Measurements from ENCODE around the gene RFX2.
"Not testable (repeated sequence)": the region's sequence is repeated elsewhere in the genome, so short reads cannot be mapped to it uniquely, and the experiment has no call there.

RFX2 gene

DNA sequence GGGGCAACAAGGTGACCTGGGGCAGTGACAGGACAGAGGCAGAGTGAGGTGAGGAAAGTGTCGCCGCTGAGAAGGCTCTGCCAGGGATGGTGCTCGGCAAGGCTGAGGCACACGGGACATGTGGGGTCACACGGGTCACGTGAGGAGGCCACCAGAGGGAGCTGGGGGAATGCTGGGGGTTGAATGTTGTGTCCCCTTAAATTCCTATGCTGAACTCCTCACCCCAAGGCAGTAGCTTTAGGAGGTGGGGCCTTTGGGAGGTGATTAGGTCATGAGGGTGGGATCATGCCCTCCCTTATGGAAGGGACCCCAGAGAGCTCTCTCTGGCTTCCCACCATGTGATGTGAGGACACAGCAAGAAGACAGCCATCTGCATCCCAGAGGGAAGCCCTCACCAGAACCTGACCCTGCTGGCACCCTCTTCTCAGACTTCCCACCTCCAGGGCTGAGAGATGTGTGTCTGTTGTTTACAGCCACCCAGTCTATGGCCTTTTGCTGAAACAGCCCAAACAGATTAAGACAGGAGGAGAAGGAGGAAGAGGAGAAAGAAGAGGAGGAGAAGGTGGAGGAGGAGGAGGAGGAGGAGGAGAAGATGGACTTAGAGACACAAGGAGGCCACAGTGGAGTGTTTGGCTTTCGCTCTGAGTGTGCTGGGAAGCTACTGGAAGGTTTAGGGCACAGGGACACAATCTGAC lies 35.4 kb downstream of the RFX2 start:
- DNase-seq (ENCODE audit: low read depth) = no peak

DNA sequence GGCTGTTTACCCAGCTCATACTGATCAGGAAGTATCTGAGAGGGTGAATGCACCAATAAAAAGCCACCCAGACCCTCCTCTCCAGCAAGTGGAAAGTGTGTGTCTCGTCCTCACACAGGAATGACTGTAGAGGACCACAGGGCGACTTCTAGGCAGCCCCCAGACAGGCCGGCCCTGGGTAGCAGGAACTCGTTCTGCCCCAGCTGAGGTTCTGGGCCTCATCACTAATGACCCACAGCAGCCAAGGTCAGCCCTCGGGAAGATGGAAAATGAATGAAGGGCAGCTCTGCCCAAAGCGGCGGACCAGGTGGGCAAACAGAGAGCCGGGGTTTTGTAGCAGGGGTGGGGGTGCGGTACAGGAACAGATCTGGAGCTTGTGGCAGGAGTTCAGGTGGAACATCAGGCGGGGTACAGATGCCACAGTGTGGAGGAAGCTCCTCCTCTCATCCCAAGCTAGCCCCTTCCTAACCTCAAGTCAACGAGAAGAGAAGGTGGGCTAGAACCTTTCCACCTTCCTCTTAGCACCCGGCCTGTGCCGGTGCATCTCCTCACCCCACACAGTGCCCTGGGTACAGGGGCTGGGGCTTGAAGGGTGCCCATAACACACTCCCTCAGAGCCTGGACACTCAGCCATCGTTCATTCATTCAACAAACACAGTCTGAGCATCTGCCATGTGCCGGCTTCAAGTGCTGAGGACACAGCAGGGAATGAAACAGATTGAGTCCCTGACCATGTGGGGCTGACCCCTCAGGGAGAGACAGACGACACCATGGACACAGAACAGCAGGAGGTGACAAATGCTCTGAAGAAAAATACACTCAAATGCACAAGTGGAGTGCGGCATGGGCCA lies 36.2 kb downstream of the RFX2 start:
- DNase-seq (ENCODE audit: low read depth) = no peak

GRCh38 chr19:6073233-6073632 lies 37.1 kb downstream of the RFX2 start:
- not testable (repeated sequence) for DNase-seq (ENCODE audit: low read depth)

DNA sequence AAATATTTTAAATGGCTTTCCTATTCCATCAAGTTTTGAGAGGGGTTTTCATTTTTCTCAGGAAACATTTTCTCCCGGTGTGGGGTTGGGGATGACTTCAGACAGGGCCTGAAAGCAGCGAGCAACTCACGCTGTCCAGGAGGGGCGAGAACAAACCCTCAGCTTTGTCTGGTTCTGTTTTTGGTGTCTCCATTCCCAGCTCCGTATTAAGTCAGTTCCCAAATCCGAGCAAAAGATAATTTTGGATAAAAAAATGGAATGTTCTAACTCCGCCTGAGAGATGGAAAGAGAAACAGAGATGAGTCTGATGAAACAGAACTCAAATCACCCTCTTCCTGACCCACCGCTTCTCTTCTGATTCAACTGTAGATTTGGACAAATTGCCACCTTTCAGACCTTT lies 38.4 kb downstream of the RFX2 start:
- DNase-seq (ENCODE audit: low read depth) = no peak

DNA sequence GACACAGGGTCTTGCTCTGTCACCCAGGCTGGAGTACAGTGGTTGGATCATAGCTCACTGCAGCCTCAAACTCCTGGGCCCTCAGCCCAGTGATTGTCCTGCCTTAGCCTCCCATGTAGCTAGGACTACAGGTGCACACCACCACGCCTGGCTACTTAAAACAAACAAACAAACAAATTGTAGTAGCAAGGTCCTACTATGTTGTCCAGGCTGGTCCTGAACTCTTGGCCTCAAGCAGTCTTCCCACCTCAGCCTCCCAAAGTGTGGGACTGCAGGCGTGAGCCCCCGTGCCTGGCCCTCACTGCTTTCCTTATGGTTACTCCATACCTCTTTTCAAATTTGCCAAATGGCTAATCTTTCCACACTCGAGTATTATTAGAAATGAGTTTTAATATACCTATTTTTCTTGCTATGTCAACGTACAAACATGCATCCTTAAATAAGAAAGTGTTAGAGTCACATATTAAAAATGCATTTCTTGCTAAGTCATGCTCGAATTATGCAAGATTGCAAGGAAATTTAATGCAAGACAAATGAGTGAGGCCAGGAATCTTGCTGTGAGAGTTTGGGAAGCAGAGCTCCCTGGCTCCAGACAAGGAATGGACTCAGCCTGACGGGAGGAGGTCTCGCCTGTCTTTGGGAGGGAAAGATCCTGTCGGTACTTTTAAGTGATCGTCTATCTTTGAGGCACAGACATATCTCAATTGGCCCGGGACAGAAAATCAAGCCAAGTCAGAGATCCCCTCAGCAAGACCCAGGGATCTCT lies 39.4 kb downstream of the RFX2 start:
- no peak for DNase-seq (ENCODE audit: low read depth)

GRCh38 chr19:6070207-6070681 lies 40.1 kb downstream of the RFX2 start:
- DNase-seq (ENCODE audit: low read depth) = no peak

DNA sequence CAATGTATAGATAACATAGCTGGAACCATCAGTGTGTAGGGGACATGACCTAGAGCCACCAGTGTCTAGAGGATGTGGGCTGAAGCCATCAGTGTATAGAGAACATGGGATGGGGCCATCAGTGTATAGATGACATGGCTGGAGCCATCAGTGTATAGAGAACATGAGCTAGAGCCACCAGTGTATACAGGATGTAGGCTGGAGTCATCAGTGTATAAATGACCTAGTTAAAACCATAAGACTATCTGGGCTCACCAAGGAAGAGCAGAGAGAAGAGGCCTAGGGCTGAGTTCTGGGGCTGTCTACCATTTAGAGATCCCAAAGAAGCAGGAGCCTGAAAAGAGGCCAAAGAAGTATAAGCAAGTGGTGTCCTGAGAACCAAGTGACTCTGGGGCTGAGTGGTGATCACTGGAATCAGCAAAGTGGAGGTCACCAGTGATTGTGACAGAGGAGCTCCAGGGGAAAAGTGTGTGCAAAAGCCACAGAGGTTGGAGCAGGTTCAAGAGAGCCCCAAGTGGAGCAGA lies 41.0 kb downstream of the RFX2 start:
- no peak for DNase-seq (ENCODE audit: low read depth)

- DNase-seq (ENCODE audit: low read depth) = no peak
Measured at GRCh38 chr19:6068711-6069110, 41.6 kb downstream of the RFX2 start.

DNA sequence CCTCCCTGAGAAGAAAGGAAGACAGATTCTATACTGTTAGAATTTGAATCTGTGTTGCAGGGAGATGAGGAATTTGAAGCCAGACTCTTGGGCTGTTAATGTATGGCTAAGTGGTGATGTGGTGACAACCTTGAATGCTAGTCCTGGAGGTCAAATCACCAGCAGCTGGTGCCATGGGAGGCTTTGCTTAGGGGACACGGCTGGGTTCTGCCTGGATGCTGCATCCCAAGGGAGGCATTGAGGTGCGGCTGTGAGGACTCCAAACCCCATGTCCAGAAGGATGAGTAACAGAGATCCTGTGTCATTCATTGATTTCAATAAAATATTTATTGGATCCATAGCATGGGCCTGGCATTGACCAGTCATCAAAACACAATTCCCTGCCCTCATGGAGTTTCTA lies 42.3 kb downstream of the RFX2 start:
- no peak for DNase-seq (ENCODE audit: low read depth)

- DNase-seq (ENCODE audit: low read depth) = no peak
Measured at GRCh38 chr19:6066661-6067646, 43.3 kb downstream of the RFX2 start.

- DNase-seq (ENCODE audit: low read depth) = peak; percentile 38
Measured at GRCh38 chr19:6065685-6066374, 44.5 kb downstream of the RFX2 start.

DNA sequence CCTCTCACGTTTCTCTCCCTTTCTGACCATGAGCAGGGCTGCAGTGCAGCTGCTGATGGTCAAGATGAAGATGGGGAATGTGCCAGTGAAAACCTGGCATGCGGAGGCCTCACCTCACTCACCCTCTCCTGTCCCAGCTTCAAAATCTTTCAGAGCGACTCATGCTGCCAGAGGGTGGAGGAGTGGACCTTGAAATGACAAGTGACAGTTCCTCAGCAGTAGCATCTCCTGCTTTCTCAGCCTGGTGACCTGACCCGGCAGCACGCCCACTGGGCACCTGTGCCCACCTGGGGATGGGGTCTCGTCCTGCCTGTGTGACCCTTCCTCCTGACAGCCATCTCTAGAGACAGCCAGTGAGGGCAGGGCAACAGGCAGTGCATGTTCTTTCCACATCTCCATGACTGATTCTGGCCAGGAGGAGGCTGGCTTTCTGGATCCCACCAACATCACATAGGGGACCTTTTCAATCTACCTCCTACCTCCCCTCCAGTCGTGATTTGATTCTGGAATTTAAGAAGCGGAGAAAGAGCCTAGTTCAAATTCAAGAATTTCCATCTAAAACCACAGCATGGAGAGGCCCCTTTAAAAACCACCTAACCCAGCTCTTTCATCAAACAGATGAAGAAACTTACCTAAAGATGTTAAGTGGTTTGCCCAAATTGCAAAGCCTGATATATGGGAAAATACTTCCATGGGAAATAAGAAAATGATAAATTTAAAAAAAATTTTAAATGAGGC lies 45.8 kb downstream of the RFX2 start:
- DNase-seq (ENCODE audit: low read depth) = no peak

DNA sequence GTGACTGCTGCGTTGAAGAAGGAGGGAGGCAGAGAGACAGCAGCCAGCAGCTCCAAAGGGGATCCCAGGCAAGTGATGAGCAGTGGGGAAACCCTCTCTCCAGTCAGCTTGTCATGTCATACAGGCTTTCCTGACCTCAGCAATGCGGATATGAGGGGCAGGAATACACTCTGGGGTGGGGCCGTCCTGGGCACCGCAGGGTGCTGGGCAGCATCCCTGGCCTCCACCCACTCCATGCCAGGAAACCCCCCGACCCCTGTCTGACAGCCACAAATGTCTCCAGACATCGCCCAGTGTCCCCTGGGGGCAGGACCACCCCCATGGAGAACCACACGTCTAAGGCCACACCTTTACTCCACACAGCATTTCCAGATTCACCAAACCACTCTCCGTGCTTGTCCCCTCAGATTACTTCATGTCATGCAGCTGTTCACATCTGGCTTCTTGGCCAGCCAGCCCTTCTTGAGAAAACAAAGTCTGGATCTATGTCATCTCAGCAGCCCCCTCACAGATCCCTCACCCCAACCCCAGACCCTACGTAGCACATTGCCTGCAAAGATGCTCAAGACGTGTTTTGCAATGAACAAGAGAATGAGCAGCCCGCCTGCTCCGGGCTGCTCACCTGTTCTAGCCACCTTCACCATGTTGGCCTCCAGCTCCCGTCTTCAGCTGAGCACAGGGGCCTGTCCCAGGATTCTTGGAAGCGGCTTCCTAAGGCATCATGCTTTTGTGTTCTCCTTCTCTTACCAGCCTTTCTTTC lies 46.5 kb downstream of the RFX2 start:
- no peak for DNase-seq (ENCODE audit: low read depth)

DNA sequence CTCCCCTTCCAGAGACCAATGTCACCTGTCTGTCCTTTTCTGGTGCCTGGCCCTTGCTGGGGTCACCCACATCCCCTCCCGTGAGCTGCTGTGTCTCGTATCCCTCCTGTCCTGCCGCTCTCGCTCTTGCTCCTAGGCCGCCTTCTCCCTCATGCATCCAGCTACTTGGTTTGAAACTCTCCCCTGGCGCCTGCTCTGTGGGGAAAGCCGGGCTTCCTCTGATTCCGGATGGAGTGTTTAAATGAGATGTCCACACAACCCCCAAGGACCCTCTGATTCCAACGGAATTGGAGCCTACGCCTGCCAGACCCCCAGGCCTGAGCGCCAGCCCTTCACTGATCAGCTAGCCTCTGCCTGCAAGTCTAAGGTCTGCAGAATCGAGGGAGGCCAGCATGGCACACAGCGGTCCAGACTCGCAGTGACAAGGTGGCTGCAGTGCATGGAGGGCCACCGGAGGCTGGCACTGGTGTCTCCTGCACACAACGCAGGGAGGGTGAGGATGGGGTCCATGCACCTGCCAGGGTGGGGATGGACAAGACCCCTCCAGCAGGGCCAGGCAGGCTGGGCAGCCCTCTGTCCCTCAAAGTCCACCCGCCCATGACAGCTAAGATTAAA lies 47.2 kb downstream of the RFX2 start:
- DNase-seq (ENCODE audit: low read depth) = no peak

GRCh38 chr19:6062274-6062673 lies 48.0 kb downstream of the RFX2 start:
- DNase-seq (ENCODE audit: low read depth) = peak; percentile 39

GRCh38 chr19:6061376-6062130 lies 48.7 kb downstream of the RFX2 start:
- DNase-seq (ENCODE audit: low read depth) = no peak

DNA sequence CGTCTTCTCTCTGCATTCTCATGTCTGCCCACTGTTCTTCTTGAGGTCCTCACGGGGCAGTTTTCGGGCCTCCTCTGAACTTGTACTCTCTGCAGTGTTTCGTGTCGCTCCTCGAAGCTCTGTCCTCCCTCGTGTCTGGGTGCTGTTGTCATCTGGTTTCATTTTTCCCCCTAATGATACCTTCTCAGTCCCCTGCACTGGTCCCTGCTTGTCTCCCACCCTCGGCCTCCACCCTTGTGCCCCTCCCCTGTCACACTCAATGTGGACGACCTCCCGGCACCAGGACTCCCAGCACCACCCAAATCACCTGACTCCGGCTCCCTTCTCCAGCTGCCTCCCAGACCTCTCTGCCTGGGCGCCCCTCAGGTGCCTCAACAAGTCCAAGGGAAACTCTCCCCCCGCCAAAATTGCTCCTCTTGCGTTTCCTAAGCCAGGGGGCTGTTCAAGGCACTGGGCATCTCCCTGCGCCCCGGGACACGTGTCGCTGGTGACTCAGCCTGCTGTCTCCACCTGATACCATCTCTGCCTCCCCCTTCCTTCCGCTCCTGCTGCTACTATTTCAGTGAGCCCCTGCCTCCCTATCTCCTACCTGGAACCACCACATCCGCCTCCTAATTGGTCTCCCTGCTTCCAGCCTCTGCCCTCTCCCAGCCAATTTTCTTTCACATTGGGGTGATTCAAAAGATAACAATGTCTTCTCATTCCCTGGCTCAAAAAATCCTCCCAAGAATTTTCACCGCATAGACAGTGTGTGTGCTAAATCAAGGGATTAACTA lies 49.5 kb downstream of the RFX2 start:
- no peak for DNase-seq (ENCODE audit: low read depth)

Measured in activated T-cell treated with anti-CD3 and anti-CD28 coated beads for 48 hours (primary cell).